GM21390 (cell line): ENCODE data around the gene KDM1B.

Experiments used
- ATAC-seq: cut with Tn5 transposase; IDR thresholded peaks from one replicate; pipeline ENCODE4 v1.9.1; 2021; ENCODE audit not compliant: unreplicated experiment

The KDM1B gene

GRCh38 chr6:18155150-18155863 lies at the start of gene KDM1B:
TSS of gene KDM1B (plus strand) at chr6:18155422. CDS start at chr6:18159896, 4,474 bp downstream.
- peak; percentile 85 for ATAC-seq

GRCh38 chr6:18107061-18107460 lies 48.2 kb upstream of the KDM1B start:
- ATAC-seq = no peak

- no peak for ATAC-seq
Measured at GRCh38 chr6:18110162-18110561, 45.1 kb upstream of the KDM1B start.

GRCh38 chr6:18115356-18115755 lies 39.9 kb upstream of the KDM1B start:
- no peak for ATAC-seq

- no peak for ATAC-seq
Measured at GRCh38 chr6:18117136-18117535, 38.1 kb upstream of the KDM1B start.

- no peak for ATAC-seq
Measured at GRCh38 chr6:18118330-18118729, 36.9 kb upstream of the KDM1B start.

GRCh38 chr6:18119236-18119635 lies 36.0 kb upstream of the KDM1B start:
- no peak for ATAC-seq

- ATAC-seq = no peak
Measured at GRCh38 chr6:18121580-18122127, 33.6 kb upstream of the KDM1B start.

- peak; percentile 100 for ATAC-seq
Measured at GRCh38 chr6:18122128-18123093, 32.8 kb upstream of the KDM1B start, which contains the start of gene NHLRC1. TSS of gene NHLRC1 (minus strand) at chr6:18122677. CDS start at chr6:18122606, 71 bp downstream.

GRCh38 chr6:18126121-18126520 lies 29.1 kb upstream of the KDM1B start:
- ATAC-seq = no peak

- ATAC-seq = no peak
Measured at GRCh38 chr6:18132346-18132745, 22.9 kb upstream of the KDM1B start.

- no peak for ATAC-seq
Measured at GRCh38 chr6:18135171-18135570, 20.1 kb upstream of the KDM1B start.

- ATAC-seq = no peak
Measured at GRCh38 chr6:18136260-18136659, 19.0 kb upstream of the KDM1B start.

- no peak for ATAC-seq
Measured at GRCh38 chr6:18138906-18139305, 16.3 kb upstream of the KDM1B start.

GRCh38 chr6:18139935-18140621 lies 15.1 kb upstream of the KDM1B start:
- ATAC-seq = no peak

GRCh38 chr6:18141805-18142590 lies 13.2 kb upstream of the KDM1B start:
- ATAC-seq = no peak

- ATAC-seq = no peak
Measured at GRCh38 chr6:18142591-18142861, 12.7 kb upstream of the KDM1B start.

- no peak for ATAC-seq
Measured at GRCh38 chr6:18147160-18147559, 8.1 kb upstream of the KDM1B start.

- ATAC-seq = no peak
Measured at GRCh38 chr6:18147616-18148015, 7.6 kb upstream of the KDM1B start.

GRCh38 chr6:18148304-18149025 lies 6.8 kb upstream of the KDM1B start:
- ATAC-seq = no peak
